HL-60/S4 (cell line): ENCODE results near the gene SNX22.

Experiments used
- in situ Hi-C: fragments of 300-500 bp; cut with MboI; formaldehyde crosslinking; loops from 2 replicates; pipeline ENCODE4 v1.14.3; 2022; ENCODE audit warnings: low sequenced_read_pairs

SNX22 gene

DNA sequence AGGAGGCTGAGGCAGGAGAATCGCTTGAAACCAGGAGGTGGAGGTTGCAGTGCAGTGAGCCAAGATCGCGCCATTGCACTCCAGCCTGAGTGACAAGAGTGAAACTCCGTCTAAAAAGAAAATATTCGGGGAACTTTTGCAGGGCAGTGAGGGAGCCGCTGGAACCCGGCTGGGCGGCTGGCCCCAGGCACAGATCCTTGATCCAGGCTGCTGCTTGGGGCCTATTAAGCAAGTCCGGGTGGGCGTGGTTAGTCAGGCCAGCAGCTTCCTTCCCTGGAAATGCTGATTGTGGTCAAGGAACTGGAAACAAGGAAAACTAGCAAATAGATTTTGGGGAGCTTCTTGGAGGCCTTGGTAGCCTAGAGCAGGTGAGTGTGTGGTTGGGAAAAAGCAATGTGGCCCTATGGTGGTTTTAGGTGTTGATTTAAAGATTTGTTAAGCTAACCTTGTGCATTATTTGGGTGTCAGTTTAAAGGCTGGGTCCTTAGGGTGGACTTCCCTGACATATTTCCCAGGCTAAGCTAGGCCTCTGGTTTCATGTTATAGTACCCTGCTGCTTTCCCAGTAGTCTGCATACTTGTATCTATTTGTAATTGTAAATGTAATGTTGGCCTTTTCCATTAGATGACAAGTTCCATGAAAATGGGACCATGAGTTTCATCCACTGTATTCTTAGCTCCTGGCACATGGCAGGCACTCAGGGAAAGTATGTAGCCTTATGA, 17.7 kb upstream of the SNX22 start:
- in situ Hi-C loops = no loop called here

DNA sequence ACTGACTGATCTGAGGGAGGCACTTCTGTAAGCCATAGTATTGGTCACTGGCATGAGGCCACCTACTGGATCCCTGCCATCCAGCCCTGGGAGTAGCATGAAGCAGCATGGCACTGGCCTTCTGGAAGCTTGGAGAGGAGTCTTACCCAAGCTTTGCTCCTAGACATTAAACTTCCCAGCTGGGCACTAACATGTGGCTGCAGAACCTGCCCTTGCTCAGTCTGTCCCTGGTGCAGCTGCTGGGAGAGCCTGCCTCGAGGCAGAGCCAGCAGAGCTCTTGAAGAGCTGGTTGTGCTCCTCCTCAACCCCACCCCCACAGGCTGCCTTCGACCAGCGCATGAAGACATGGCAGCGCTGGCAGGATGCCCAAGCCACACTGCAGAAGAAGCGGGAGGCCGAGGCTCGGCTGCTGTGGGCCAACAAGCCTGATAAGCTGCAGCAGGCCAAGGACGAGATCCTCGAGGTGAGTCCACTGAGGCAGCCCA, 17.1 kb upstream of the SNX22 start:
- in situ Hi-C loops = no loop called here

DNA sequence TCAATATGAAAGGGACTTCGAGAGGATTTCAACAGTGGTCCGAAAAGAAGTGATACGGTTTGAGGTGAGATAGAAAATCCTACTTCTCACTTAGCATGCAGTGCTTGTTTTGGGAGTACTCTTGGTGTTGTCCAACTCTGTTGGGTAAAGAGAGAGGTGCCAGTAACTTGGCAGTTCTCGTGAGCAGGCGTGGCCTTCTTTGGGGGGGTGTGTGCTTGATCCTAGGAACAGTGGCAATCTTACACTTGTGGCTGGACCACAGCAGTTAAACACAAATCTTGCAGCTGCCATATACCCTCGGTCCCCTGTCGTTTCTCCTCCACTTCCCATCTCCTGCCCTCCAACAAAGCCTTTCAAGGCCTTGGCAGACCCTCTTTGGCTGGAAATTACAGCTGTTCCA, 15.2 kb upstream of the SNX22 start:
- in situ Hi-C loops = no loop called here

DNA sequence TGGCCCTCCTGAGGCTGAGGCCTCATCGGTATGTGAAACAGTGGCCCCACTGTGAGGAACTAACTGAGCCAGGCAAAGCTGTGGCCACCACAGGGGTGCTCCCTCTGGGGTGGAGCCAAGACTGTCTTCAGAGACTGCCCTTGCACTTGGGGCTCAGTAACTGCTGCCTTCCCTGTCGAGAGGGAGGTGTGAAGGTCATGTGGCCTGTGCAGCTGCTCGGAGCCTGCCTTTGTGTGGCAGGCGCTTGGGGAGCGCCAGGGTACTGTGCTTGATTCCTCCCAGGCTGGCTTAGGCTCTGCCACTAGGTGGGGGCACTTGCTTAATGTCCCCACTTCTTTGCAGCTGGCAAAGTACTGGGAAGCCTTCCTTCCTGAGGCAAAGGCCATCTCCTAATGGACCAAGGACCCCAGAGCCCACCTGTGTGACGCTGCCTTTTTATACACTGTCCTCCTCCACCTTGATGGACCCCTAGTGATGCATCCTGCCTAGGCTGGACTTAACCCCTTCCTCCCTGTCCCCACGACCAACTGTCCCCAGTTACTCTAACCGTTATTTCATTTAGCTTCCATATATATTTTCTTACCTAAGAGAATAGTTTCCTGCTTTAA, 14.2 kb upstream of the SNX22 start:
- in situ Hi-C loops = no loop called here

DNA sequence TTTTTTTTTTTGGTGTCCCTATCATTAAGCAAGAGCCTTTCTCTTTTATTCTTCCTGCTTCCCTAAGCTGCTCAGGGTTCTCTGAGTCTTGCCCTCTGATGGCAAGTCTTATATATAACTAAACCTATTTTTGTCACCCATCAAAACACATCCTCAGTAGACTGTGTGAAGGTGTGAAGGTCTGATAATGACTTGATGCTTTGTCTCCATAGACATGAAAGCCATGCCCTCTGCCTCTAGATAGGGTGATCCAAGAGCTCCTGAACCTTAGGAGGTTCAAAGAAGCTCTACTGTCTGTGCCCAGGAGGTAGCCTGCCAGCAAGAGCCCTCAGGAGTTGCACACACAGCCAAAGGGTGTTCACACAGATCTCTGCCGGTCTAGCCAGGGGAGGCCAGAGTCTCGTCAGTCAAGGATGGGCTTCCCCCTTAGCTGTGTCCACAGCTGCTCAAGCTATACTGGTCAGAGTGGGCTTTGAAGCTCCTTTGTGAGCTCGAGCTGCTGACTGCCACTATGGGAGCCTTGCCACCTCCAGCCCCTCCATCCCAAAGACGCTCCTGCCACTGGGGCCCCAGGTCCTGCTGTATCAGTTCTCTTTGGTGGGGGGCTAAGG, 13.1 kb upstream of the SNX22 start:
- in situ Hi-C loops = no loop called here

DNA sequence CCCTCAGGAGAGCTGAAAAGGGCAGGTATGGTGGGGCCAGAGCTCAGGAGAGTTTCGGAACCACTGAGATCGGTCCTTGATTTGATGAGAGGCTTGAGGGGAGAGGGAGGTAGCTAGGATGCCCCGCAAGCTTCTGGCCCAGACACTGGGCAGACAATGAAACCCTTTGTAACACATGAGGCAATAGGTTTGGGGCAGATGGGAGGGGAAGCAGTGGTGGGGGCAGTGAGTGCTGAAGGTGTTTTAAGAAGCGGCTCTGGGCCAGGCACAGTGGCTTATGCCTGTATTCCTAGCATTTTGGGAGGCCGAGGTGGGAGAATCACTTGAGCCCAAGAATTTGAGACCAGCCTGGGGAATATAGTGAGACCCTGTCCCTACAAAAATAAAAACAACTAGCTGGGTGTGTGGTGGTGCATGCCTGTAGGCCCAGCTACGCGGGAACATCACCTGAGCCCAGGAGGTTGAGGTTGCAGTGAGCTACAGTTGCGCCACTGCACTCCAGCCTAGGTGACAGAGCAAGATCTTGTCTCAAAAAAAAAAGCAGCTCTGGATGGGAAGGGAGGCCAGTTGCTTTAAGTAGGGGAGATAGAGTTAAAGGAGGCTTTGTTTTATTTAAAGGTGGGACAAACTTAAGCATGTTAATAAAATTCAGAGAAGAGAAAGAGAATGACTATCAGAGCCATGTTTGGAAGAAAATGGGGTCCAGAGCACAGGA, 9.6 kb upstream of the SNX22 start:
- in situ Hi-C loops = no loop called here

DNA sequence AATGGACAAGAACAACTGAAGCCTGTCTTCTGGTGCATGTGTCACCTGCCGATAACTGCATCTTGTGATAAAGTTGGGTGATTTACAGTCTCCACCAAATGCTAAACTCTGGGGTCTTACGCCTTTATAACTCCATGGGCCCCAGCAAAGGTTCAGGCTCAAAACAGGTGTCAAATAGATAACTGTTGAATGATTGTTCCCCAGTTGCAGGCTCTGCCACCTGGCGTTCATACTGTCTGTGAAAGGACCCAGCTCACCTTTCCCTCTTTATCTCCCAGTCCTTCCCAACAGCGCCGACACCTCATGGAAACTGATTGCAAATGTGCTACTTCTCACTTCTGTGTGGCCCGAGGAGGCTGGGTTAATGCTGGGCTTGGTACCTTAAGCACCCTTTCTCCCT, 8.3 kb upstream of the SNX22 start:
- in situ Hi-C loops = no loop called here

DNA sequence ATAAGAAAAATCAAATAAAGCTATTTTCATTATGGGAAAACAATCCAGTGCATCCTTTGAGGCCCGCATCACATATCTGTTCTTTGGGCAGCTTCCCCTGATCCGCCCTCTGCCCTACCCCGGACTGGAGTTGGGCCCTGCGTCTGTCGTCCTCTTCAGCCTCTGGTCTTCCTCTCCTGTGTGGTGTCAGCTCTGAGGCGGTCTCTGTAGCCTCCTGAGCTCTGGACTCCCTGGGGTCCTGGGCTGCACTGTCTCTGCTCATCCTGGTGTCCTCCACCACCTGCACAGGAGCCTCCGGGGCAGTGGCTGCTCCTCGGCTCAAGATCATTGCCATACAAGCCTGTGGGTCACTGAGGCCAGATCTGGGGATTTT, 7.4 kb upstream of the SNX22 start:
- in situ Hi-C loops = no loop called here

DNA sequence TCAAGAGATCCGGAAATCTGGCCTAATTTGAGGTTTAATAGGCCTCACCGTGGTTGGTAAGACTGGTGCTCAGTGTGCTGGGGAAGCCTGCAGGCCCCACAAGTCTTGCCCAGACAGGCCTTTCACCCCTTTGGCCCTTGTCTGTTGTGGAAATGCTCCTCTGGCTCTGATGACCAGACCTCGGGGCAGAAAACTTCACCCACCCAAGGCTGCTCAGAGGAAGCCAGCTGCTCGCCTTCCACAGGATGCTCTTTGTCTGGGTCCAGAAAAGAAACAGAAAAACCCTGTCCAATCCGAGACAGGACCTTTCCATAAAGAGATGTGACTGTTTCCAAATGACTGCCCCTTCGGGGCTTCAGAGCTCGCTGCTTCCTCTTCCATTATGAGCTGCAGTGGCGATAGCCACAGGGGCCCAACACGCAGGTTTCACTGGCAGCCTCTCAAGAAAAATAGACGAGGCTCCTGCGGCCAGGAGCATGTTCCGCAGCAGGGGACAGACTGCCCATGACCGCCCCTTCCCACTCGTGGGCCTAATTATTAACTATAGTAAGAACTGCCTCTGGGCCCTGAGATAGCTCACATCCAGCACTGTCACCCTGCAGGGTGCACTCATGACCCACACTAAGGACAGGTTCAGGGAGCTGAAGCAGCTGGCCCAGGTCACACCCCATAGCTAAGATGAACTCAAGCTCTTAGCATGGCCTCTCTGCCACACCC, 6.8 kb upstream of the SNX22 start:
- in situ Hi-C loops = no loop called here

DNA sequence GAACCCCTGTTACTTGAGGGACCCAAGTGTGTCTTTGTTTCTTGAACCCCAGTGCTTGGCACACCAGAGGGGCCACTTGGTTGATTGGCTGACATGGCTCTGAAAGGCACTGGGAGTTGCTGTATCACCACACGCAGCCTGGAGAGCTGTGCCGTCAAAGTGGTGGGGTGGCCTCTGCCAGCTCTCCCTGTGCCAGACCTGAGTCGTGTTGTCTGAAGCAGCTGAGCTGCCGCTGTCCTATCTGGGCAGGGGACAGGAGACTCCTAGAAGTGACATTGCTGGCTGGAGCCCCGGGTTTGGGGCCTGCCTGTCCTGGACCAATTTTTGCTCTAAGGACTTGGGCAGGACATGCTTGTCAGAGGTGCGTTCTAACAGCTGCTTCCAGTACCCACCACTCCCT, 5.5 kb upstream of the SNX22 start:
- in situ Hi-C loops = no loop called here

DNA sequence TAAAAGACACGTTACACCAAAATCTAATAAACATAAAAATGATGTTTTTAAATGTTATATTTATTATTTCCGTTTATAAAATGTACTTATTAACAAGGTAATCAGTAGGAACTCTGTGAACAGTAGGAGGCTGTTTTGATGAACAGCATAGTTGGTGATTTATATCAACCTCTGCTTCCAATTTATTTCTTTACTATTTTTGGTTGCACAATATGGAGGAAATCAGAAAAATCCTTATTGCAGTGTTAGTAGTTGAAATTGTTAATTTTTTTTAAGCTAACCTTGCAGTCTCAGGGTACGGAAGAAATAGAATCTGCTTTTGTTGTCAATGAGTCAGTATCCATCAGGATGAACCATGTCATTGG, 5.0 kb upstream of the SNX22 start:
- in situ Hi-C loops = no loop called here

DNA sequence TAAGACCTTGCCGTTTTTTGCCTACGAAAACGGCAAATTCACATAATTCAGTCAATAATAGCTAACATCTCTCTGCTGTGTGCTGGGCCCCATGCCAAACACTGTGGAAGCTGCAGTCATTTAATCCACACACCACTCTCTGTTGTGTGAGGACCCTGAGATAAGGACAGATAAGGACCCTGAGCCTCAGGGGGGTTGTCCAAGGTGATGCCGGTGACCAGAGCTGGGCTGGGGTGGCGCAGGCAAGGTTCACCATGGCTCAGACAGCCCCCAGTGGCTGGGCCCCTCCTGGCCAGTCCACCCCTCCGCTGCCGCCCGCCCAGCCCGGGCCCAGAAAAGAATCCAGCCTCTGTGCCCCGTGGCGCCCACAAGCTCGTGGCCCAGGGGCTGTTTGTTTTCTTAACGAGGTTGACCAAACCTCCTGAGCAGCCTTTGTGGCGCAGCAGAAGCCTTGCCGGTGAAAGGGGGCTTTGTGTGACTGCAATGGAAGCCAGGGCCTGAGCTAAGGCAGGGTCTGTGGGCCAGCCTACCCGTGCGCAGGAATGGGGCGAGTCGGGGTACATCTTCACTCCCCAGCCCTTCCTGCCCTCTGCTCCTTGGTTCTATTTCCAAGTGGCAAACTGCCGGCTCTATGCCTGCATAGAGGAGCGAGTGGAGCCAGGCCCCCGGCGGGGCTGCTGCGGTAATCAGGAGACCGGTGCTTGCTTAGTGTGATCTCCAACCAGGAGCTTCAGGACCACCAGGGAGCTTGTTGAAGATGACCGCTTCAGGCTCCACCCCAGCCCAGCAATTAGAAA, 4.4 kb upstream of the SNX22 start:
- in situ Hi-C loops = no loop called here

DNA sequence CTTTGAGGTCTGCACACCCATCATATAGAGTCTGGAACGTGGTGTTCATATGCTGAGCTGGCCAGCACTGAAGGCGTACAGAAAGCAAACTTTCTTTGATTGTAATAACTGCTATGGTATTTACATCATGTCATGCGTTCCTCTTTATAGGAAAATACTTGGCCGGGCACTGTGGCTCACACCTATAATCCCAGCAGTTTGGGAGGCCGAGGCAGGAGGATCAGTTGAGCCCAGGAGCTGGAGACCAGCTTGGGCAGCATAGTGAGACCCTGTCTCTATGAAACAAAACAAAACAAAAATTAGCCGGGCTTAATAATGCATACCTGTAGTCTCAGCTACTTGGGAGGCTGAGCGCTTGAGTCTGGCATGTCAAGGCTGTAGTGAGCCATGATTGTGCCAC, 3.4 kb upstream of the SNX22 start:
- in situ Hi-C loops = no loop called here

DNA sequence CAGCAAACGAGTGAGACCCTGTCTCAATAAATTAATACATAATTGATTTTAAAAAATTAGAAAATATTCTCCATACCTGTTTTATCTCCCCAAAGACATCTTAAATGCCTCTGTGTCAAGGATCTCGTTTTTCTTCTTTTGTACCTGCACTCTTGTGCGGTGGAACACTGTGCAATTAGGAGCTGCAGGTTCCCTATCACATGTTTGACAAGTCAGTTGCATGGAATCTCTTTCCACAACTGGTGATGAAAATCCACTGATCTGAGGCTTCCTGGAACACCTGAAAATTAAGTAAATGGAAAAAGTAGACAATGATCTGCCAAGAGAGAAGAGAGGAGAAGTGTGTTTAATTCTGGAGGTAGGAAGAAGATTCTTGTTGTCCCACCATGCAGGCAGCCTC, 3.0 kb upstream of the SNX22 start:
- in situ Hi-C loops = no loop called here

DNA sequence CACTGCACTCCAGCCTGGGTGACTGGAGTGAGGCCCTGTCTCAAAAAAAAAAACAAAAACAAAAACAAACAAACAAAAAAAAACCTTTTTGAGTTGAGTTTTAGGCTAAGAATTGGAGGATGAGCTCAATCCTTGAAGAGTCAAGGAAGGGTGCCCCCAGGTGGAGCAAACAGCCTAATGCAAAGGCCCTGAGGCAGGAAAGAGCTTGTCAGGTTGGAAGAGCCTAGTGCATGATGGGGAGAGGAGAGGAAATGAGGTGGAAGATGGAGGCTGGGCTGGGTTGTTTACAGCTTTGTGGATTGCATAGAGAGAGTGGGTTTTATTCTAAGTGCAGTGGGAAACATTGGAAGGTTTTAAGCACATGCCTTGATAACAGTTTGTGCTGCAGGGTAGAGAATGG, 2.1 kb upstream of the SNX22 start:
- in situ Hi-C loops = no loop called here

DNA sequence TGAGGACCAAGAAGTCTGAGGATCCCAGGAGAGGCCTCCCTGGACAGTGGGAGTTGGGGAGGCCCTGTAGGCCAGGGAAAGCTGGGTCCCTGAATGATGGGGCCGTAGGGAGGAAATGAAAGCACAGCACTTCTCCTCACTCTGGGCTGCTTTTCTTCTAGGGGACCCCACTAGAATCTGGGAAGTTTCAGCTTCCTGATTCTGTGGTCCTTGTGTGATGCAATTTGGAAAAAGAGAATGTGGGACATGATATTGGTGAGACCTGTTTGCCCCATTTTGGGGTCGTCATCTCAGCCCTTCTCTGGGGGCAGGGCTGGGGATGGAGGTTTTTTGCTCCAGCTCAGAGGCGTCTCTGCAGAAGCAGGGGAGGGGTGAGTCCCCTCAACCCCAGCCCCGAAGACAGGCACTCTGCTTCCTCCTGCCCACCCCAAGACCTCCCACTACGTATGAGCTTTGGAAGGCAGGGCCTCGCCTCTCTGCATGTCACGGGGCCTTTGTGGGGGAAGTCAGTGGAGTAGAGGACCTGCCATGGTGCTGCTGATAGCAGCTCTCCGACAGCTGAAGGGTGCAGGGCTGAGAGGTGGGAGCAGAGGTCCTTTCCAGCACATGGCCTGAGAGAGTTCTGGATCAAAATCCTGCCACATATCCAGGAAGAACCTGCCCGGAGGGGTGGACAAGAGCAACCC, 1.5 kb upstream of the SNX22 start:
- in situ Hi-C loops = no loop called here

DNA sequence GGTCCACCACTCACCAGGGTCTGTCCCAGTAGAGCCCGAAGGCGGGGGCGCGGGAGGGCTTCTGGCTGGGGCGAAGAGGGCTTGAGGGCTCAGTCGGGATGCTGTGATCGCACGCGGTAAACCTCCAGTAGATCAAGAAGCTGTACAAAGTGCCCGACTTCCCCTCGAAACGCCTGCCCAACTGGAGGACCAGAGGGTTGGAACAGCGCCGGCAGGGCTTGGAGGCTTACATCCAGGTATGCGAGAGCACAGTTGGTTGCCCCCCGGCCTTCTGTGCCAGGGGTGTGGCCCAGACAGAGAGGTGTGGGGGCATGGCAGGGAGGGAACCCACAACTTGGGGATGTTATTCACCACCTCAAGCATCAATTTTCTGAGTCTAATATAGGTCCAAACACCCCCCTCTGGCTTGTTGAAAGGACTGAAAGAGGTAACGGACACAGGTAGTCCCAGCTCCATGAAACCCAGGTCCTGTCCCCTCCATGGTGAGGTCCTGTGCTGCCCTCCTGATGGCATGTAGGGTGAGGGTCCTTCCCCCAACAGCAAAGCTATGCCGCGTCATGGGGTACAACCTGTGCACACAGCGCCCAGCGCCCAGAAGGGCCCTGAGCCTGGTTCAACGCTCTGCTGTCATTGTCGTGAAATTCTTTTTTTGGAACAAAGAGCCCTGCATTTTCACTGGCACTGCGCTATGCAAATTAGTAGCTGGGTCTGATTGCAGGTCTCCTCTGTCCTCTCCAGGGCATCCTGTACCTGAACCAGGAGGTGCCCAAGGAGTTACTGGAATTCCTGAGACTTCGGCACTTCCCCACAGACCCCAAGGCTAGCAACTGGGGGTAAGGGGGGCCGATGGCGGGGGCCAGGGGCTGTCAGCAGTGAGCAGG, 1.2 kb downstream of the SNX22 start:
- in situ Hi-C loops = no loop called here

DNA sequence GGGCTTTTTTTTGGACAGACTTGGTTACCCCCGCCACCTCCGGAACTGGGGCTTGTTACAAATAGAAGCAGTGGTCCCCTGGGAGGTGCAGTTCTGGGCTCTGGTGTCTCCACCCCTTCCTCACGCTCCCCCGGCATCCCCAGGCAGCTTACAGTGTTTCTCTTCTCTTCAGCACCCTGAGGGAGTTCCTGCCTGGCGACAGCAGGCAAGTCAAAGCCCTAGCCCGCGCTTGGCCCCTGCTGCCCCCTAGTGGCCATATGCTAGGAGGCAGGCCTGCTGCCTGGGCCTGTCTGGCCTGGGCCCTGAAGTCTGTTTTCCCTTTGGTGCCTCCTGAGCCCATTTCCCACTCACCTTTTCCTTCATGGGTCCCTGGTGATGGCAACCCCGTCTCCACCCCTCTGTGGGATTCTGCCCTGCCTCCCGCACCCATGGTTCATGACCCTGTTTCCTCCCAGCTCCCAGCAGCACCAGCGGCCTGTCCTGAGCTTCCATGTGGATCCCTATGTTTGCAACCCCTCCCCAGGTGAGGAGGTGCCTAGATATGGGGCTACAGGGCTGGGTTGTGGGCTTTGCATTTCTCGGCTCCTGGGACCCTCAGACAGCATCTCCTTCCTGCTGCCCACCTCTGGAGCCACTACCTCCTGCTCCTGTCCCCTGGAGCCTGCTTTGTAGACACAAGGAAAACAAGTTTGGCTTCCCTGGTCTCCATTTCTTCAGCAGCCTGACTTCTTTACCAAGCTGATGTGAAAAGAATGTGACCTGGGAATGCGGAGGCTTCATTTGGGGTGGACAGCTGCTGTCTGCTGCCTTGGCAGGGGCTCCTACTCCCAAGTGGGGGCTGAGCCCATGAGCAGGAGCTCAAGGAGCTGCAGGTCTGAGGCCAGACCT, 2.2 kb downstream of the SNX22 start:
- in situ Hi-C loops = no loop called here
